GM12878 (cell line): ENCODE data around the gene ZNF527. TPM values are rescaled to one million over a fixed set of nuclear protein-coding genes. Genes with fewer than 3 reads are reported as not detected.
"Not testable (repeated sequence)": the region's sequence is repeated elsewhere in the genome, so short reads cannot be mapped to it uniquely, and the experiment has no call there.

Experiments
- ATAC-seq: fragments of 200-7000 bp; cut with Tn5 transposase; 3 replicates; pipeline ENCODE4 v1.9.1; 2020; ENCODE audit warnings: mild to moderate bottlenecking, moderate library complexity
- BruUV-seq: library from RNA; stranded (reverse); fragments of 400-500 nt; replicated peaks from 2 replicates; lab custom pipeline; 2021; lab: Mats Ljungman, UMichigan
- CTCF ChIA-PET: fragments of 300-600 bp; sonication (Branson Sonifier 250); formaldehyde crosslinking; extraction: SDS; loops from one replicate; lab custom pipeline; 2021; ENCODE audit warnings: inconsistent platforms; lab: Yijun Ruan, JAX
- POLR2A ChIA-PET: fragments of 350-600 bp; formaldehyde crosslinking; extraction: SDS; loops from one replicate; lab custom pipeline; 2021; ENCODE audit warnings: inconsistent platforms; lab: Charles Lee
- RAD21 ChIA-PET: fragments of 300-600 bp; sonication (Branson Sonifier 250); formaldehyde crosslinking; loops from one replicate; lab custom pipeline; 2023; ENCODE audit warnings: antibody characterized with exemption; ENCODE audit not compliant: unreplicated experiment; lab: Charles Lee
- SMC1A ChIA-PET: fragments of 300-600 bp; sonication (Branson Sonifier 250); formaldehyde crosslinking; loops from one replicate; lab custom pipeline; 2023; ENCODE audit not compliant: unreplicated experiment, uncharacterized antibody; lab: Charles Lee
- DNase-seq: peaks from one replicate; pipeline ENCODE4 v3.0.0-alpha.2; 2011; ENCODE audit warnings: low read depth, low spot score
- FAIRE-seq: peaks from 3 replicates; lab custom pipeline; 2011; peaks lifted over from hg19 to GRCh38; lab: Jason Lieb, UNC
- H2AFZ ChIP-seq: 2 replicates; pipeline ENCODE4 v1.6.0; 2011; ENCODE audit warnings: low read depth, low read length, control low read depth; ENCODE audit not compliant: control insufficient read depth
- H3K27ac ChIP-seq: 2 replicates; pipeline ENCODE4 v1.5.1; 2011; ENCODE audit warnings: control low read depth; ENCODE audit not compliant: control insufficient read depth, insufficient read depth
- H3K27me3 ChIP-seq, 2 experiments: replicated peaks in 1 of 2; 2 replicates each; pipeline versions ENCODE4 v1.6.0 to v1.6.1; 2011; ENCODE audit warnings: low read length in 1 of 2; ENCODE audit not compliant: control insufficient read depth in 2 of 2, insufficient read depth in 2 of 2
- H3K36me3 ChIP-seq, 2 experiments: 2 replicates each; pipeline ENCODE4 v1.5.1; 2011; ENCODE audit warnings: low read length in 1 of 2; ENCODE audit not compliant: control insufficient read depth in 2 of 2, insufficient read depth in 2 of 2
- H3K4me1 ChIP-seq: 2 replicates; pipeline ENCODE4 v1.6.1; 2011; ENCODE audit warnings: mild to moderate bottlenecking, low read length, moderate library complexity, mixed read lengths; ENCODE audit not compliant: control insufficient read depth, insufficient read depth
- H3K4me2 ChIP-seq: 2 replicates; pipeline ENCODE4 v1.6.0; 2011; ENCODE audit warnings: control low read depth; ENCODE audit not compliant: control insufficient read depth, insufficient read depth
- H3K4me3 ChIP-seq: fragments of 200-600 bp; sonication (generic); 2 replicates; pipeline ENCODE4 v1.5.1; 2016
- H3K79me2 ChIP-seq: 2 replicates; pipeline ENCODE4 v1.6.0; 2011; ENCODE audit warnings: low read length; ENCODE audit not compliant: control insufficient read depth, insufficient read depth
- H3K9ac ChIP-seq: 2 replicates; pipeline ENCODE4 v1.8.0; 2011; ENCODE audit warnings: low read length, control low read depth, mixed read lengths; ENCODE audit not compliant: control insufficient read depth, insufficient read depth
- H3K9me3 ChIP-seq: replicated peaks from 3 replicates; pipeline ENCODE4 v1.5.1; 2011; ENCODE audit warnings: mild to moderate bottlenecking, low read length; ENCODE audit not compliant: control insufficient read depth, insufficient read depth
- H4K20me1 ChIP-seq: 2 replicates; pipeline ENCODE4 v1.6.0; 2011; ENCODE audit not compliant: control insufficient read depth, insufficient read depth
- ASH2L ChIP-seq: fragments of 300-600, 200-600 bp; sonication (generic); IDR thresholded peaks from 2 replicates; pipeline ENCODE4 v1.6.1; 2017; ENCODE audit warnings: low read depth, mild to moderate bottlenecking, borderline replicate concordance
- CHD2 ChIP-seq: IDR thresholded peaks from 2 replicates; pipeline ENCODE4 v1.6.1; 2011; ENCODE audit warnings: low read depth, low read length, improper control_type of control experiment, borderline replicate concordance
- EGR1 ChIP-seq, 2 experiments: IDR thresholded peaks; 1 replicate in 1 of 2; 2 replicates in 1 of 2; pipeline ENCODE4 v1.6.1; 2011 to 2012; ENCODE audit warnings: low read depth in 2 of 2, low read length in 2 of 2, borderline replicate concordance in 1 of 2, mild to moderate bottlenecking in 1 of 2, moderate library complexity in 1 of 2
- POLR2AphosphoS2 ChIP-seq: IDR thresholded peaks from 2 replicates; pipeline ENCODE4 v1.6.1; 2011; ENCODE audit warnings: low read depth, mild to moderate bottlenecking, low read length, improper control_type of control experiment, moderate library complexity
- SREBF1 ChIP-seq: IDR thresholded peaks from 2 replicates; pipeline ENCODE4 v1.6.1; 2012; ENCODE audit warnings: mild to moderate bottlenecking, low read length
- ZBED1 ChIP-seq: IDR thresholded peaks from 2 replicates; pipeline ENCODE4 v1.6.1; 2016; ENCODE audit warnings: borderline replicate concordance
- ZNF274 ChIP-seq: IDR thresholded peaks from one replicate; pipeline ENCODE4 v1.8.0; 2011; ENCODE audit not compliant: insufficient read length, insufficient read depth
- WGBS: methylation state at CpG from one replicate; pipeline ENCODE4 v1.1.6; 2016; ENCODE audit warnings: low lambda C conversion rate; ENCODE audit not compliant: insufficient replicate concordance, insufficient coverage; ENCODE audit errors: missing lambda C conversion rate; 5-methylcytosine and 5-hydroxymethylcytosine counted together
- in situ Hi-C: fragments of 300-500 bp; cut with MboI; formaldehyde crosslinking; loops from 9 replicates; pipeline ENCODE4 v1.14.3; 2018; ENCODE audit warnings: mixed read lengths
- intact Hi-C: fragments of 100-400 bp; cut with micrococcal nuclease; formaldehyde crosslinking; loops from one replicate; pipeline ENCODE4 v1.14.2; 2022; ENCODE audit not compliant: unreplicated experiment
- polyA plus RNA-seq, 11 experiments: library from polyadenylated mRNA; depleted of rRNA in 4 of 11; unstranded in 6 of 11; stranded (reverse) in 5 of 11; fragments of >200 nt; fragmentation: Nextera tagmentation in 4 of 11; fragmentation: Illumina TruSeq in 1 of 11; extraction: Ambion mirVana in 4 of 11; extraction: Trizol in 1 of 11; gene quantifications; 1 replicate in 1 of 11; 2 replicates in 10 of 11; pipeline versions ENCODE4 v1.2.1 to v1.2.3, GENCODE V29; 2011 to 2016; ENCODE audit warnings: inconsistent platforms in 2 of 11, missing spikeins in 2 of 11, low read depth in 1 of 11
- total RNA-seq, 4 experiments: library from RNA; depleted of rRNA in 3 of 4; stranded (reverse); fragments of >200 nt in 3 of 4; fragmentation: Illumina TruSeq in 1 of 4; extraction: Trizol in 1 of 4; gene quantifications; 2 replicates each; pipeline versions ENCODE4 v1.2.1 to v1.2.3, GENCODE V29; 2013 to 2021
- TF ChIP-seq, protein P1 (sequence below): IDR thresholded peaks from 2 replicates; pipeline ENCODE4 v1.6.1; 2012; ENCODE audit warnings: low read depth, low read length, improper control_type of control experiment

Gene ZNF527
- total and polyA plus RNA-seq, 10 of the 15 experiments (the other 5 are each of a cell fraction or from before 2014, with no cell fraction given), result 2.0 to 5.6 (median 3.6) TPM

DNA sequence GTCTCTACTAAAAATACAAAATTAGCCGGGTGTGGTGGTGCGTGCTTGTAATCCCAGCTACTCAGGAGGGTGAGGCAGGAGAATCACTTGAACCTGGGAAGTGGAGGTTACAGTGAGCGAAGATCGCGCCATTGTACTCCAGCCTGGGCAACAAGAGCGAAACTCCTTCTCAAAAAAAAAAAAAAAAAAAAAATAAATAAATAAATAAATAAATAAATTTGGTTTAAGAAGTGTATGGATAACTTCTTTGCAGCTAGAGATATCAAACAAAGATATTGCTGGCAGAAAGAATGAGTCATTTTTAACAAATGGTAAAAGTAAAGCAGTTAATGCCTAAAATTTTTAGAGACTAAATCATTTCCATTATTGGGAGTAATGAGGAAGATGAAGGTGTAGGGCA, 20.5 kb downstream of the ZNF527 start:
- H3K4me1 ChIP-seq, RAD21 ChIA-PET, POLR2A ChIA-PET, H2AFZ ChIP-seq, H3K27ac ChIP-seq, CTCF ChIA-PET, FAIRE-seq, H4K20me1 ChIP-seq, ATAC-seq, in situ Hi-C loops, H3K27me3 ChIP-seq, intact Hi-C loops, BruUV-seq, DNase-seq, H3K9ac ChIP-seq, H3K79me2 ChIP-seq, H3K4me3 ChIP-seq, H3K4me2 ChIP-seq, H3K36me3 ChIP-seq: not testable (repeated sequence)
- peaks cover 16% of the 10 kb centered on the region; the same call in 2 of the 3 replicates for H3K9me3 ChIP-seq
- SMC1A ChIA-PET, result interaction anchor here (0.6 kb wide), 1 partner anchor 10 kb away, joined by 4 read pairs; no protein-coding TSS in a partner anchor
- 92% methylated on average over 6 of the region's 6 CpGs for WGBS

DNA sequence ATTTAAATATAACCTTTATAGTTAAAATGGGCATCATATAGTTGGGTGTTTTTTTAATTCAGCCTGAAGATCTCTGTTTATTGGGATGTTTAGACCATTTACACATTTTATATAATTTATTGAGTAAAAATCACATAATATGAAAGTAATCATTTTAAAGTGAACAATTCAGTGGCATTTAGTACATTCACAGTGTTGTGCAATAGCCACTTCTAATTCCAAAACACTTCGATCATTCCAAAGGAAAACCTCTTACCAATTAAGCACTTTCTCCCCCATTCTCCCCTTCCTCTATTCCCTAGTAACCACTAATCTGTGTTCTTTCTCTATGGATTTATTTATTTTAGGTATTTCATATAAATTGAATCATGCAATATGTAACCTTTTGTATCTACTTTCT, 30.2 kb downstream of the ZNF527 start:
- in situ Hi-C loops (no loop called here), intact Hi-C loops (no loop called here)
- TF ChIP-seq, protein P1, sequence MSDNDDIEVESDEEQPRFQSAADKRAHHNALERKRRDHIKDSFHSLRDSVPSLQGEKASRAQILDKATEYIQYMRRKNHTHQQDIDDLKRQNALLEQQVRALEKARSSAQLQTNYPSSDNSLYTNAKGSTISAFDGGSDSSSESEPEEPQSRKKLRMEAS, result no peak
- TF ChIP-seq POLR2AphosphoS2 (no peak), ZNF274 (no peak), ASH2L (no peak), CHD2 (no peak), ZBED1 (no peak), SREBF1 (no peak), EGR1 (IDR thresholded peaks at IDR 0.05; ENCODE audit: borderline replicate concordance in 1 of 2, low read depth in 2 of 2, low read length in 2 of 2) (no peak)
- WGBS, result 0% methylated on average over 1 of the region's 1 CpG
- Histone ChIP-seq H3K36me3 (no peaks in the 10 kb centered on the region), H3K27me3 (no peaks in the 10 kb centered on the region), H2AFZ (no peak overlapping the region), H3K4me3 (no peak overlapping the region), H3K4me1 (no peaks in the 10 kb centered on the region), H3K27ac (no peak overlapping the region), H3K4me2 (no peak overlapping the region), H3K79me2 (no peaks in the 10 kb centered on the region), H3K9ac (no peak overlapping the region), H4K20me1 (no peaks in the 10 kb centered on the region), H3K9me3 (no peaks in the 10 kb centered on the region; the same call in 1 of the 3 replicates)
- ChIA-PET POLR2A (no interaction called here), RAD21 (no interaction called here), CTCF (no interaction called here), SMC1A (no interaction called here)
- DNase-seq, result no peak
- BruUV-seq, result no TSS peak
- ATAC-seq, result no peak
- no peak for FAIRE-seq
